ENCODE measurements around the gene NSUN3.
"Not testable (repeated sequence)": the region's sequence is repeated elsewhere in the genome, so short reads cannot be mapped to it uniquely, and the experiment has no call there.

The NSUN3 gene

GRCh38 chr3:94063496-94064119 is 747 bp downstream of the NSUN3 start:
- Mint-ChIP-seq H3K9me3 (no peaks in the 10 kb centered on the region), H3K27ac (peak overlapping the region; percentile 100), H3K27me3 (no peaks in the 10 kb centered on the region), H3K4me3 (peak overlapping the region; percentile 99), H3K4me1 (peaks cover 37% of the 10 kb centered on the region), H3K36me3 (peaks cover 32% of the 10 kb centered on the region)
- no peak for ATAC-seq

GRCh38 chr3:94064243-94064860 is 1.5 kb downstream of the NSUN3 start:
- H3K27me3 Mint-ChIP-seq = no peaks in the 10 kb centered on the region
- peak overlapping the region; percentile 100 for H3K27ac Mint-ChIP-seq
- H3K36me3 Mint-ChIP-seq = peaks cover 28% of the 10 kb centered on the region
- ATAC-seq = no peak
- H3K4me1 Mint-ChIP-seq = peaks cover 42% of the 10 kb centered on the region
- no peaks in the 10 kb centered on the region for H3K9me3 Mint-ChIP-seq
- H3K4me3 Mint-ChIP-seq = peak overlapping the region; percentile 99

- Mint-ChIP-seq H3K4me3 (no peak overlapping the region), H3K4me1 (peaks cover 45% of the 10 kb centered on the region), H3K27ac (no peak overlapping the region), H3K9me3 (no peaks in the 10 kb centered on the region), H3K36me3 (peaks cover 27% of the 10 kb centered on the region), H3K27me3 (no peaks in the 10 kb centered on the region)
- ATAC-seq = no peak
Measured at GRCh38 chr3:94065122-94065521, 2.3 kb downstream of the NSUN3 start.

- no peaks in the 10 kb centered on the region for H3K27me3 Mint-ChIP-seq
- peaks cover 53% of the 10 kb centered on the region for H3K4me1 Mint-ChIP-seq
- no peak for ATAC-seq
- no peaks in the 10 kb centered on the region for H3K9me3 Mint-ChIP-seq
- H3K27ac Mint-ChIP-seq = no peak overlapping the region
- no peak overlapping the region for H3K4me3 Mint-ChIP-seq
- peaks cover 27% of the 10 kb centered on the region for H3K36me3 Mint-ChIP-seq
Measured at GRCh38 chr3:94065819-94066480, 3.1 kb downstream of the NSUN3 start.

GRCh38 chr3:94066506-94067500 is 3.9 kb downstream of the NSUN3 start:
- H3K27me3 Mint-ChIP-seq = no peaks in the 10 kb centered on the region
- no peaks in the 10 kb centered on the region for H3K9me3 Mint-ChIP-seq
- H3K4me3 Mint-ChIP-seq = no peak overlapping the region
- no peak for ATAC-seq
- H3K36me3 Mint-ChIP-seq = peaks cover 28% of the 10 kb centered on the region
- H3K4me1 Mint-ChIP-seq = peaks cover 53% of the 10 kb centered on the region
- no peak overlapping the region for H3K27ac Mint-ChIP-seq

- peaks cover 50% of the 10 kb centered on the region for H3K36me3 Mint-ChIP-seq
Measured at GRCh38 chr3:94069194-94069813, 6.4 kb downstream of the NSUN3 start.

GRCh38 chr3:94070341-94070911 is 7.6 kb downstream of the NSUN3 start:
- H3K4me1 Mint-ChIP-seq = peaks cover 55% of the 10 kb centered on the region
- H3K27ac Mint-ChIP-seq = peak overlapping the region; percentile 69
- H3K9me3 Mint-ChIP-seq = no peaks in the 10 kb centered on the region
- peak; percentile 70 for ATAC-seq
- H3K36me3 Mint-ChIP-seq = peaks cover 55% of the 10 kb centered on the region
- H3K4me3 Mint-ChIP-seq = no peak overlapping the region
- no peaks in the 10 kb centered on the region for H3K27me3 Mint-ChIP-seq

More at GRCh38 chr3:94069194-94069813, 6.4 kb downstream of the NSUN3 start:
- H3K27me3 Mint-ChIP-seq = no peaks in the 10 kb centered on the region
- H3K9me3 Mint-ChIP-seq = no peaks in the 10 kb centered on the region
- H3K4me1 Mint-ChIP-seq = peaks cover 55% of the 10 kb centered on the region
- H3K4me3 Mint-ChIP-seq = no peak overlapping the region
- no peak for ATAC-seq
- H3K27ac Mint-ChIP-seq = no peak overlapping the region

- Mint-ChIP-seq H3K4me1 (peaks cover 46% of the 10 kb centered on the region), H3K9me3 (no peaks in the 10 kb centered on the region), H3K27ac (no peak overlapping the region), H3K36me3 (peaks cover 59% of the 10 kb centered on the region), H3K27me3 (no peaks in the 10 kb centered on the region), H3K4me3 (no peak overlapping the region)
- peak; percentile 31 for ATAC-seq
Measured at GRCh38 chr3:94071713-94072284, 8.9 kb downstream of the NSUN3 start.

- Mint-ChIP-seq H3K36me3 (peaks cover 70% of the 10 kb centered on the region), H3K27me3 (no peaks in the 10 kb centered on the region), H3K4me3 (no peak overlapping the region), H3K4me1 (peaks cover 56% of the 10 kb centered on the region), H3K9me3 (no peaks in the 10 kb centered on the region), H3K27ac (no peak overlapping the region)
- no peak for ATAC-seq
Measured at GRCh38 chr3:94076055-94076454, 13.2 kb downstream of the NSUN3 start.

- Mint-ChIP-seq H3K36me3 (peaks cover 59% of the 10 kb centered on the region), H3K4me1 (peaks cover 44% of the 10 kb centered on the region)
- H3K9me3 Mint-ChIP-seq, ATAC-seq, H3K27ac Mint-ChIP-seq, H3K4me3 Mint-ChIP-seq, H3K27me3 Mint-ChIP-seq: not testable (repeated sequence)
Measured at GRCh38 chr3:94080552-94080951, 17.7 kb downstream of the NSUN3 start.

- peaks cover 43% of the 10 kb centered on the region for H3K4me1 Mint-ChIP-seq
- no peak overlapping the region for H3K4me3 Mint-ChIP-seq
- no peaks in the 10 kb centered on the region for H3K27me3 Mint-ChIP-seq
- no peak for ATAC-seq
- peaks cover 48% of the 10 kb centered on the region for H3K36me3 Mint-ChIP-seq
- no peaks in the 10 kb centered on the region for H3K9me3 Mint-ChIP-seq
- no peak overlapping the region for H3K27ac Mint-ChIP-seq
Measured at GRCh38 chr3:94081884-94082283, 19.0 kb downstream of the NSUN3 start.

- no peak for ATAC-seq
- H3K4me1 Mint-ChIP-seq = peaks cover 37% of the 10 kb centered on the region
- H3K27me3 Mint-ChIP-seq = no peaks in the 10 kb centered on the region
- peaks cover 47% of the 10 kb centered on the region for H3K36me3 Mint-ChIP-seq
- H3K9me3 Mint-ChIP-seq = no peaks in the 10 kb centered on the region
- H3K27ac Mint-ChIP-seq = no peak overlapping the region
- H3K4me3 Mint-ChIP-seq = no peak overlapping the region
Measured at GRCh38 chr3:94082391-94082937, 19.6 kb downstream of the NSUN3 start.

- Mint-ChIP-seq H3K9me3 (no peaks in the 10 kb centered on the region), H3K36me3 (peaks cover 47% of the 10 kb centered on the region), H3K4me1 (peaks cover 29% of the 10 kb centered on the region), H3K27ac (no peak overlapping the region), H3K27me3 (no peaks in the 10 kb centered on the region), H3K4me3 (no peak overlapping the region)
- no peak for ATAC-seq
Measured at GRCh38 chr3:94083261-94083660, 20.4 kb downstream of the NSUN3 start.

- no peak for ATAC-seq
- H3K4me3 Mint-ChIP-seq = no peak overlapping the region
- H3K4me1 Mint-ChIP-seq = no peaks in the 10 kb centered on the region
- H3K27ac Mint-ChIP-seq = no peak overlapping the region
- no peaks in the 10 kb centered on the region for H3K9me3 Mint-ChIP-seq
- no peaks in the 10 kb centered on the region for H3K27me3 Mint-ChIP-seq
- peaks cover 59% of the 10 kb centered on the region for H3K36me3 Mint-ChIP-seq
Measured at GRCh38 chr3:94089126-94089525, 26.3 kb downstream of the NSUN3 start.
